ENCODE data around the gene POLR1F.

GRCh38 chr7:19677180-19677579 is 31.7 kb downstream of the POLR1F start:
- TF ChIP-seq POLR2A (IDR thresholded peaks at IDR 0.05) (no peak), CTCF (IDR thresholded peaks at IDR 0.05) (no peak), EP300 (IDR thresholded peaks at IDR 0.05) (no peak), POLR2AphosphoS5 (IDR thresholded peaks at IDR 0.05) (no peak)
